GM19099 (cell line): Measurements from ENCODE around the gene PCYT1A.

ENCODE experiments used
- POLR2A ChIP-seq: IDR thresholded peaks from 3 replicates; pipeline ENCODE4 v1.6.1; 2011; ENCODE audit warnings: low read depth; ENCODE audit not compliant: insufficient read length; ENCODE audit errors: extremely low read depth

PCYT1A gene

GRCh38 chr3:196192524-196193051 lies 94.9 kb downstream of the PCYT1A start:
- TF ChIP-seq POLR2A: no peak

GRCh38 chr3:196192036-196192523 lies 95.4 kb downstream of the PCYT1A start:
- peak; percentile 42 for TF ChIP-seq POLR2A

DNA sequence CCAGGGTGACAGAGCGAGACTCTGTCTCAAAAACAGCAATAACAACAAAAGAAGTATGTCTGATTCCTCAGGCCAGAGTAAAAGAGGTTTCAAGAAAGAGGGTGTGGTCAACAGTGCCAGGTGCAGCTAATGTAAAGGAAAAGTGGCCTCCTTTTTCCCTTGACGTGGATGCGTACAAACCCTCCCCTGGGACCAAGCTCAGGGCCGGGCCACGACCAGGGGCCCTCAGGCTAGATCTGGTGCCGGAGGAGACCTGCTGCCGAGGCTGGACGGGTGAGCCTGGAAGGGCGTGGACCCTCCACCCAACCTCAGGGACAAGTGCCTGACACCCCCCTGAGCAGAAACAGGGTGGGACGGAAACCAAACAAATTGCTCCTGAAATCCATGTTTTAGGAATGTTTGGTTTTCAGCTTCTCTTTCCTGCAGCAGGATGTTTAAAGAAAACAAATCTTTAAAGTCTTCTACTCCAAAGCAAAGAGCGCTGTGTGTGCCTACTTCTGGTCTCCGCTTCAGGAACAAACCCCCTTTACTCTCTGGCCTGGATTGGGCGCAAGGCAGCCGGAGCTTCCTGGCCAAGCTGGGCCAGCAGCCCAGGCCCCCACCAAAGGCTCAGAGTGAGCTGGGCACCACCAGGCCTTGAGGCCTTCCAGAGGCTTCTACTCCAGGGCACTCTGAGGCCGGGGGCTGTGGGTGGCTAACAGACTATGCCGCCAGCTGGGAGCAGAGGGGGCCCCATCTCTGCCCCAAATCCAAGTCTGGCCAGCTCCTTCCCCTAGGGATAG lies 97.8 kb downstream of the PCYT1A start:
- no peak for TF ChIP-seq POLR2A

- TF ChIP-seq POLR2A: peak; percentile 59
These were observed 100.6 kb downstream of the PCYT1A start for GRCh38 chr3:196186651-196187573.

DNA sequence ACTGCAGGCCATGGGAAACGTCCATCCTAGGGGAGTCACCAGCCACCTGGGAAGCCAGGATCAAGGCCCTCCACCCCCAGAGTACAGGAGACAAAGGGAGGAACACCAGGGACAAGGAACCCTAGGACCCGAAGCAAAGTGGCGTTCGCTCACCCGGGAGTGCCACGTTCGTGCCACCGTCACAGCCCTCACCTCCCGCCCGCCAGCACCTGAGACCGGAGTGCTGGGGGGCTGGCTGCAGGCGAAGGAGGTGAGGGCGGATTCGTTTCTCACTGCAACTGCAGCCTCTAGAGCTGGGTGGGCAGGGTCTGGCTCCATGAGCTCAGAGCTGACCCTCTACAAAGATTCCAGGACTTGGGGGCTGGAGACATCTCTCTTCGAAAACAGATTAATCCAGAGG lies 102.6 kb downstream of the PCYT1A start:
- no peak for TF ChIP-seq POLR2A

DNA sequence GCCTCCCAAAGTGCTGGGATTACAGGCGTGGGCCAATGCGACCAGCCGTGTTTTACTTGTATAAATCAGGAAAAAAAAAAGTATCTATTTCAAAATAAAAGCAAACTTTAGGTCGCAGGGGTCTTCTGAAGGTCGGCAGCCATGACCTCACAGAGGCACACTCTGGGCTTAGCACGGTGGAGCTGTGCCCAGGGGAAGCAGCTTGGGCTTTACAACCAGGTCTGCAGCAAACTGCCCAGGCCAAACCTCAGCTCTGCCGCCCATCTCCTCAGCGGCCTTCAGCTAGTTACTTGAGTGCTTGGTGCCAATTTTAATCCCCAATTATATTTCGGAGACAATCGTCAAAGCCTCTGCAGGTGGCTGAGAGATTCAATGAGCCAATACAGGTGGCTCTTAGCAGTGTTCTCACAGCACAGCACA lies 106.4 kb downstream of the PCYT1A start:
- TF ChIP-seq POLR2A: no peak

- no peak for TF ChIP-seq POLR2A
These were observed 107.2 kb downstream of the PCYT1A start for GRCh38 chr3:196180346-196180745.
